ENCODE results near the gene FBN3. TPM values are rescaled to one million over a fixed set of nuclear protein-coding genes. Genes with fewer than 3 reads are reported as not detected.

FBN3 gene
- total and polyA plus RNA-seq, 5 donors: not detected

GRCh38 chr19:8086849-8087248 lies 62.5 kb downstream of the FBN3 start:
- intact Hi-C loops (cut with DNase I): no loop called here
- peaks cover 2% of the 10 kb centered on the region for H3K4me1 ChIP-seq (ENCODE audit: control insufficient read depth, insufficient read depth, low read length)
- H3K9me3 ChIP-seq (ENCODE audit: control insufficient read depth, low read length): no peaks in the 10 kb centered on the region
- no peak overlapping the region for H3K27ac ChIP-seq (ENCODE audit: low read length)
- WGBS: 95% methylated on average over 13 of the region's 13 CpGs
- H3K4me3 ChIP-seq (ENCODE audit: low read length): no peak overlapping the region
- DNase-seq (no peak), ATAC-seq (no peak)
- no peaks in the 10 kb centered on the region for H3K27me3 ChIP-seq (ENCODE audit: control insufficient read depth, insufficient read depth)

GRCh38 chr19:8085598-8086408 lies 63.6 kb downstream of the FBN3 start:
- intact Hi-C loops (cut with DNase I): no loop called here
- Histone ChIP-seq H3K27ac (ENCODE audit: low read length) (no peak overlapping the region), H3K4me1 (ENCODE audit: control insufficient read depth, insufficient read depth, low read length) (peaks cover 2% of the 10 kb centered on the region), H3K9me3 (ENCODE audit: control insufficient read depth, low read length) (no peaks in the 10 kb centered on the region), H3K27me3 (ENCODE audit: control insufficient read depth, insufficient read depth) (no peaks in the 10 kb centered on the region), H3K4me3 (ENCODE audit: low read length) (no peak overlapping the region)
- WGBS: 42% methylated on average over 20 of the region's 20 CpGs
- ATAC-seq (peak in 1 of 2 donors; percentile 62), DNase-seq (no peak)

- Histone ChIP-seq H3K27me3 (ENCODE audit: control insufficient read depth, insufficient read depth) (no peaks in the 10 kb centered on the region), H3K4me3 (ENCODE audit: low read length) (no peak overlapping the region), H3K4me1 (ENCODE audit: control insufficient read depth, insufficient read depth, low read length) (peaks cover 2% of the 10 kb centered on the region), H3K9me3 (ENCODE audit: control insufficient read depth, low read length) (no peaks in the 10 kb centered on the region), H3K27ac (ENCODE audit: low read length) (no peak overlapping the region)
- ATAC-seq: no peak
- no peak for DNase-seq
- 86% methylated on average over 13 of the region's 13 CpGs for WGBS
- intact Hi-C loops (cut with DNase I): no loop called here
Observed at GRCh38 chr19:8084152-8084551, 65.2 kb downstream of the FBN3 start.

GRCh38 chr19:8083141-8083540 lies 66.3 kb downstream of the FBN3 start:
- Histone ChIP-seq H3K27ac (ENCODE audit: low read length) (no peak overlapping the region), H3K27me3 (ENCODE audit: control insufficient read depth, insufficient read depth) (no peaks in the 10 kb centered on the region), H3K4me1 (ENCODE audit: control insufficient read depth, insufficient read depth, low read length) (peaks cover 2% of the 10 kb centered on the region), H3K4me3 (ENCODE audit: low read length) (no peak overlapping the region), H3K9me3 (ENCODE audit: control insufficient read depth, low read length) (no peaks in the 10 kb centered on the region)
- WGBS: 89% methylated on average over 12 of the region's 12 CpGs
- intact Hi-C loops (cut with DNase I): no loop called here
- no peak for ATAC-seq
- no peak for DNase-seq

- peaks cover 2% of the 10 kb centered on the region for H3K4me1 ChIP-seq (ENCODE audit: control insufficient read depth, insufficient read depth, low read length)
- no peak overlapping the region for H3K4me3 ChIP-seq (ENCODE audit: low read length)
- no peaks in the 10 kb centered on the region for H3K9me3 ChIP-seq (ENCODE audit: control insufficient read depth, low read length)
- intact Hi-C loops (cut with DNase I): no loop called here
- H3K27ac ChIP-seq (ENCODE audit: low read length): no peak overlapping the region
- 83% methylated on average over 11 of the region's 11 CpGs for WGBS
- ATAC-seq: no peak
- DNase-seq: no peak
- no peaks in the 10 kb centered on the region for H3K27me3 ChIP-seq (ENCODE audit: control insufficient read depth, insufficient read depth)
Observed at GRCh38 chr19:8081569-8082550, 67.5 kb downstream of the FBN3 start.

- Histone ChIP-seq H3K4me1 (ENCODE audit: control insufficient read depth, insufficient read depth, low read length) (no peaks in the 10 kb centered on the region), H3K27ac (ENCODE audit: low read length) (no peak overlapping the region), H3K27me3 (ENCODE audit: control insufficient read depth, insufficient read depth) (no peaks in the 10 kb centered on the region), H3K4me3 (ENCODE audit: low read length) (no peak overlapping the region), H3K9me3 (ENCODE audit: control insufficient read depth, low read length) (no peaks in the 10 kb centered on the region)
- ATAC-seq (no peak), DNase-seq (no peak)
- 94% methylated on average over 12 of the region's 12 CpGs for WGBS
- intact Hi-C loops (cut with DNase I): no loop called here
Observed at GRCh38 chr19:8080832-8081231, 68.6 kb downstream of the FBN3 start.

GRCh38 chr19:8079988-8080387 lies 69.4 kb downstream of the FBN3 start:
- DNase-seq: no peak
- Histone ChIP-seq H3K27me3 (ENCODE audit: control insufficient read depth, insufficient read depth) (no peaks in the 10 kb centered on the region), H3K9me3 (ENCODE audit: control insufficient read depth, low read length) (no peaks in the 10 kb centered on the region), H3K4me1 (ENCODE audit: control insufficient read depth, insufficient read depth, low read length) (no peaks in the 10 kb centered on the region), H3K4me3 (ENCODE audit: low read length) (no peak overlapping the region), H3K27ac (ENCODE audit: low read length) (no peak overlapping the region)
- 95% methylated on average over 6 of the region's 6 CpGs for WGBS
- ATAC-seq: no peak
- intact Hi-C loops (cut with DNase I): no loop called here

- ATAC-seq: no peak
- Histone ChIP-seq H3K4me3 (ENCODE audit: low read length) (no peak overlapping the region), H3K9me3 (ENCODE audit: control insufficient read depth, low read length) (peaks cover 1% of the 10 kb centered on the region), H3K27ac (ENCODE audit: low read length) (no peak overlapping the region), H3K4me1 (ENCODE audit: control insufficient read depth, insufficient read depth, low read length) (no peaks in the 10 kb centered on the region), H3K27me3 (ENCODE audit: control insufficient read depth, insufficient read depth) (no peaks in the 10 kb centered on the region)
- intact Hi-C loops (cut with DNase I): no loop called here
- DNase-seq: no peak
- WGBS: 76% methylated on average over 13 of the region's 13 CpGs
Observed at GRCh38 chr19:8075158-8076074, 74.0 kb downstream of the FBN3 start.

- Histone ChIP-seq H3K27me3 (ENCODE audit: control insufficient read depth, insufficient read depth) (no peaks in the 10 kb centered on the region), H3K4me1 (ENCODE audit: control insufficient read depth, insufficient read depth, low read length) (no peaks in the 10 kb centered on the region), H3K9me3 (ENCODE audit: control insufficient read depth, low read length) (peaks cover 2% of the 10 kb centered on the region), H3K4me3 (ENCODE audit: low read length) (no peak overlapping the region), H3K27ac (ENCODE audit: low read length) (no peak overlapping the region)
- no peak for ATAC-seq
- WGBS: 98% methylated on average over 1 of the region's 1 CpG
- intact Hi-C loops (cut with DNase I): no loop called here
- no peak for DNase-seq
Observed at GRCh38 chr19:8074501-8074900, 74.9 kb downstream of the FBN3 start.

GRCh38 chr19:8071912-8072311 lies 77.5 kb downstream of the FBN3 start:
- no peaks in the 10 kb centered on the region for H3K27me3 ChIP-seq (ENCODE audit: control insufficient read depth, insufficient read depth)
- H3K4me1 ChIP-seq (ENCODE audit: control insufficient read depth, insufficient read depth, low read length): no peaks in the 10 kb centered on the region
- no peak for ATAC-seq
- WGBS: 87% methylated on average over 15 of the region's 15 CpGs
- H3K4me3 ChIP-seq (ENCODE audit: low read length): no peak overlapping the region
- no peak for DNase-seq
- H3K27ac ChIP-seq (ENCODE audit: low read length): no peak overlapping the region
- peaks cover 6% of the 10 kb centered on the region for H3K9me3 ChIP-seq (ENCODE audit: control insufficient read depth, low read length)
- intact Hi-C loops (cut with DNase I): no loop called here
